Measurements from ENCODE around the gene GOLGB1. TPM values are rescaled to one million over a fixed set of nuclear protein-coding genes. Genes with fewer than 3 reads are reported as not detected.

Gene GOLGB1
- total RNA-seq, 1 donor from 2014 or later, result 44.7 TPM

DNA sequence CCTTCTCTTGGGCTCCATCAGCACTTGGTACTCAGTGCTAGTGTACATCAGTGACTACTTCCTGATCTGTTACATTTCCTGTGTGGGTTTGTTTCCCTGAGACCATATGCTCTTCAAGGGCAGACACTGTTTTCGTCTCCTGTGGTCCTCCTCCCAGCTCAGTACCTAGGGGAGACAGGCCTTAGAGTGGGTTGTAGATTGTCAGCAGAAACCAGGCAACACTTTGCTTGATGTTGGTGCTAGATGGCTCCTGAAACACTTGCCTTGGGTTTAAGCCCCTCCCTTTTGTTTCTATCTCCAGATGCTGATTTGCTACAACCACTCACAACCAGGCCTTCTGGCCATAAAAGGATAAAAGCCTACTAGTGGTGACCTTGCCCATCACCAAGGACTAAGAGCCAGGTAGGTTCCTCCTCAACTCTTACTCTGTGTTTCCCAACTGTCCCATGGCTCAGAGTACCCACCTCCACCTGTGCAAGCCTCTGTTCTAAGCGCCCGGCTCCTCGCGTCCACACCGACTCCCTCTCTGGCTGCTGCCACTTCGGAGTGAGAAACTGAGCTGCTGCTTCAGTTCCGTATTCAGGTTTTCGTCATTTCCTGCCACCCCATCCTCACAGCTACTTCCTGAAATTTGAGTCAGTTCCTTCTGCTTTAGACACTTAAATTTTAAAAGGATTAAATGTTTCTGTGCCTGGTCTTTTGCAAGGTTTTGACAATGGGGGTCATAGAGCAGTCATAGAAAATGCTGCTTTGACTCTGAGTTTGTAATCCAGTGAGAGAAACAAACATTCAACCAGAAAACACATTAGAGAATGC lies 89.0 kb downstream of the GOLGB1 start, which contains the start of gene HCLS1:
TSS of gene HCLS1 (minus strand) at position 548 of the 816 bp plus-strand sequence. CDS start 2,556 bp downstream, outside the sequence.
- no peaks in the 10 kb centered on the region for H3K27me3 Mint-ChIP-seq
- H3K27ac Mint-ChIP-seq, result peak within 1 kb of the TSS; percentile 96
- CTCF ChIA-PET, result no interaction called here
- intact Hi-C loops (cut with micrococcal nuclease), result loop anchor here (1.0 to 10.0 kb wide), 9 partner anchors 89 to 1924 kb away; partner anchors contain the start of genes EAF2, GOLGB1, GTF2E1 and HACD2
- H3K4me3 Mint-ChIP-seq, result peak within 1 kb of the TSS; percentile 90
- H3K9me3 Mint-ChIP-seq, result no peaks in the 10 kb centered on the region
- POLR2A ChIA-PET, result interaction anchor here (0.6 to 2.9 kb wide), 26 partner anchors 10 to 1916 kb away, joined by 3 to 42 read pairs (median 4); partner anchors contain the start of genes EAF2, FAM162A, GOLGB1 and IQCB1
- ATAC-seq (ENCODE audit: low read depth) (peak; percentile 85), DNase-seq (peak; percentile 73)
- peaks cover 55% of the 10 kb centered on the region for H3K4me1 Mint-ChIP-seq
- TF ChIP-seq, protein P1, sequence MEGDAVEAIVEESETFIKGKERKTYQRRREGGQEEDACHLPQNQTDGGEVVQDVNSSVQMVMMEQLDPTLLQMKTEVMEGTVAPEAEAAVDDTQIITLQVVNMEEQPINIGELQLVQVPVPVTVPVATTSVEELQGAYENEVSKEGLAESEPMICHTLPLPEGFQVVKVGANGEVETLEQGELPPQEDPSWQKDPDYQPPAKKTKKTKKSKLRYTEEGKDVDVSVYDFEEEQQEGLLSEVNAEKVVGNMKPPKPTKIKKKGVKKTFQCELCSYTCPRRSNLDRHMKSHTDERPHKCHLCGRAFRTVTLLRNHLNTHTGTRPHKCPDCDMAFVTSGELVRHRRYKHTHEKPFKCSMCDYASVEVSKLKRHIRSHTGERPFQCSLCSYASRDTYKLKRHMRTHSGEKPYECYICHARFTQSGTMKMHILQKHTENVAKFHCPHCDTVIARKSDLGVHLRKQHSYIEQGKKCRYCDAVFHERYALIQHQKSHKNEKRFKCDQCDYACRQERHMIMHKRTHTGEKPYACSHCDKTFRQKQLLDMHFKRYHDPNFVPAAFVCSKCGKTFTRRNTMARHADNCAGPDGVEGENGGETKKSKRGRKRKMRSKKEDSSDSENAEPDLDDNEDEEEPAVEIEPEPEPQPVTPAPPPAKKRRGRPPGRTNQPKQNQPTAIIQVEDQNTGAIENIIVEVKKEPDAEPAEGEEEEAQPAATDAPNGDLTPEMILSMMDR (IDR thresholded peaks at IDR 0.05), result no peak
- H3K36me3 Mint-ChIP-seq (ENCODE audit: low read depth), result peaks cover 73% of the 10 kb centered on the region

DNA sequence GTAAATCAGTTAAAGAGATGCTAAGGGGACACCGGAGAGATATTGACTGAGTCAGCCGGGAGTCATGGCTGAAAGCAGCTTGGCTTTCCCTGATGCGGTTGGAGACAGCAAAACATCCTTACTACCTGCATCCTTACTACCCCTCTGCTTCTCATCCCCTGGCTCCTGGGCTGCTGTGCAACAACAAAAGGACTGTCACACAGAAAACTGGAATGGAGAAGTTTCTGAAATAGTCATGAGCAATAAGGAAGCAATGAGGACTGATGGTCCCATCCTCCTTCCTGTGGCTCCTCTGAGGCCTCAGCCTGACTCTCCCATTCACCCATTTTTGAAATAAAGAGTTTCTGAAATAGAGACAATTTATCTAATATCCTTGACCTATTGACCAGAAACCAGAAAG lies 90.0 kb downstream of the GOLGB1 start:
- CTCF ChIA-PET, result no interaction called here

DNA sequence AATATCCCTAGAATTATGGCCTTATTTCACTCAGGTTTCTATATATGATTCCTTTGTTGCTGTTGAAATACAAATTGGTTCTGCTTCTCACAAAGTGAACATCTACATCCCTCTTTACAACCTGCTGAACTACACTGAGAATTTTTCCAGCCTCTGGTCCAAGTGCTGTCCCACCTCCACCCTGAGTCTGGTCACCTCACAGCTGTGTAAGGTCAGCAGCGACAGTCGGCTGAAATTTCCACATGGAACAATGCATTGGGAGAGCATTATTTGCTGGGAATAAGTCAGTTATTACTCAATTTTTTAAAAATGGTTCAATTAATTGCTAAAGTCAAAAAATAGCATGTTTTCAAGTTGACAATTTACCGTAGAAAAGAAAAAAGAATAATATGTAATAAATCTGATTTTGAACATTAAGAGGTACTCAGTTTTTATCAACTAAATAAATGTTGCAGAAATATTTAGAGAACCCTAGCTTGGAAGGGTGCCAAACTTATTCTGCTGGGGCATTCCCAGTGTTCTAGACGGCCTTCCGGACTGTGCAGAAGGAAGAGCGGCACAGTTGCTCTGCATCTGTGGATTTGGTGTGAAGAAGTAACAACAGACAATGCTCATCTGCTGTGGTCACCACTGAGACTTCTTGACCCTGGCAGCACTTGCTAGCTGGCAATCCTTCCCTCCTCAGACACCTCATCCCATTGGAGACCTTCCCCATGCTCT lies 90.7 kb downstream of the GOLGB1 start:
- Mint-ChIP-seq H3K27ac (peak overlapping the region; percentile 96), H3K9me3 (no peaks in the 10 kb centered on the region), H3K36me3 (ENCODE audit: low read depth) (peaks cover 70% of the 10 kb centered on the region), H3K4me1 (peaks cover 67% of the 10 kb centered on the region), H3K4me3 (peak overlapping the region; percentile 90), H3K27me3 (no peaks in the 10 kb centered on the region)
- ChIA-PET POLR2A (interaction anchor here (0.6 kb wide), 1 partner anchor 396 kb away, joined by 3 read pairs; no protein-coding TSS in a partner anchor), CTCF (no interaction called here)
- DNase-seq, result no peak
- ATAC-seq (ENCODE audit: low read depth), result no peak
- TF ChIP-seq, protein P1 (IDR thresholded peaks at IDR 0.05), result no peak
- intact Hi-C loops (cut with micrococcal nuclease), result no loop called here

More for the DNA sequence above, 90.0 kb downstream of the GOLGB1 start:
- Mint-ChIP-seq H3K4me1 (peaks cover 61% of the 10 kb centered on the region), H3K27me3 (no peaks in the 10 kb centered on the region), H3K9me3 (no peaks in the 10 kb centered on the region), H3K27ac (peak overlapping the region; percentile 96), H3K36me3 (ENCODE audit: low read depth) (peaks cover 72% of the 10 kb centered on the region), H3K4me3 (peak overlapping the region; percentile 90)
- TF ChIP-seq, protein P1 (IDR thresholded peaks at IDR 0.05), result no peak
- POLR2A ChIA-PET, result interaction anchor here (0.6 to 2.5 kb wide), 4 partner anchors 12 to 750 kb away, joined by 3 to 42 read pairs (median 9); partner anchors contain the start of gene POLQ
- DNase-seq (no peak), ATAC-seq (ENCODE audit: low read depth) (no peak)
- intact Hi-C loops (cut with micrococcal nuclease), result no loop called here

DNA sequence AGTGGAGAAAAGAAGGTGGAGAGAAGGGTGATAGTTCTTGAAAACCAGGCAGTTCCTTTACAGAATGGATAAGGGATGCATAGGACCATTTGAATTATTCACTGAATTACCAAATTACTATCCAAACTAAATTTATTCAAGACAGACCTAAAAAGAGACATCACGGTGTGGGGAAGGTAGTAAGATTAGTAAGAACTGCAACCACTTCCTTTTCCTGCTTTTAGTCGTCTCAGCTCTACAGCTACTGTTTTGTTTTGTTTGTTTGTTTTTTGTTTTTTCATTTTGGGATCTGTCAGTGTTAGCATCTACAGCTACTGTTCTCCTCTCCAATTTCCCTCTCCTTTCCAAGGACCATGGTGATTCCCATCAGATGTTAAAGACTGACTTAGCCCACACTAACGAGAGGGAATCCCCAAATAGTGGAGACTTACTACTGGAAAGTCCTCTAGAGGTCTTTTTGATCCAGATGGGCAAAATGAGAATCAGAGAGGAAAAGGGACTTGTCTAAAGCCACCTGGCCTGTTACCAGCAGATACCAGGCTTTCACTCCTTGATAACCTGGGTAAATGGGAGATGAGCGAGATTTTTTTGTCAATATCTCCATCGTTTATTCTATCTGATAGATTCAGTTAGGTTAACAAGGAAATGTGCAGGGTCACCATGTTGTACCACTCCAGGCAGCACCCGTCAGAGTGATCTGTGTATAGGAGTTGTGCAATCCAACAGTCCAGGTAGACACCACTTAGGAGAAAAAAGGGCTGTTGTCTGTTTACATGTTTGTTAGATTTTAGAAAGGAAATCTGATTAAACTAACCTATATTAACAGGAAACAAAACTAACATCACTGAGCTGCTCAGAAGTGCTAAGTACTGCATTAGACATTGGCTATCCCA lies 94.8 kb downstream of the GOLGB1 start:
- intact Hi-C loops (cut with micrococcal nuclease), result no loop called here
- H3K4me1 Mint-ChIP-seq, result peaks cover 70% of the 10 kb centered on the region
- H3K4me3 Mint-ChIP-seq, result peak overlapping the region; percentile 3
- ATAC-seq (ENCODE audit: low read depth), result peak; percentile 68
- ChIA-PET POLR2A (interaction anchor here (0.7 to 1.6 kb wide), 4 partner anchors 17 to 188 kb away, joined by 3 to 10 read pairs (median 4); no protein-coding TSS in a partner anchor), CTCF (no interaction called here)
- no peak for DNase-seq
- no peaks in the 10 kb centered on the region for H3K9me3 Mint-ChIP-seq
- no peaks in the 10 kb centered on the region for H3K27me3 Mint-ChIP-seq
- peak overlapping the region; percentile 59 for H3K27ac Mint-ChIP-seq
- H3K36me3 Mint-ChIP-seq (ENCODE audit: low read depth), result peaks cover 88% of the 10 kb centered on the region
- TF ChIP-seq, protein P1 (IDR thresholded peaks at IDR 0.05), result no peak

All from activated B cell treated with CpG ODN at 0.5 μM for 24 hours (primary cell).